ENCODE results near the gene OPRD1.

The OPRD1 gene

DNA sequence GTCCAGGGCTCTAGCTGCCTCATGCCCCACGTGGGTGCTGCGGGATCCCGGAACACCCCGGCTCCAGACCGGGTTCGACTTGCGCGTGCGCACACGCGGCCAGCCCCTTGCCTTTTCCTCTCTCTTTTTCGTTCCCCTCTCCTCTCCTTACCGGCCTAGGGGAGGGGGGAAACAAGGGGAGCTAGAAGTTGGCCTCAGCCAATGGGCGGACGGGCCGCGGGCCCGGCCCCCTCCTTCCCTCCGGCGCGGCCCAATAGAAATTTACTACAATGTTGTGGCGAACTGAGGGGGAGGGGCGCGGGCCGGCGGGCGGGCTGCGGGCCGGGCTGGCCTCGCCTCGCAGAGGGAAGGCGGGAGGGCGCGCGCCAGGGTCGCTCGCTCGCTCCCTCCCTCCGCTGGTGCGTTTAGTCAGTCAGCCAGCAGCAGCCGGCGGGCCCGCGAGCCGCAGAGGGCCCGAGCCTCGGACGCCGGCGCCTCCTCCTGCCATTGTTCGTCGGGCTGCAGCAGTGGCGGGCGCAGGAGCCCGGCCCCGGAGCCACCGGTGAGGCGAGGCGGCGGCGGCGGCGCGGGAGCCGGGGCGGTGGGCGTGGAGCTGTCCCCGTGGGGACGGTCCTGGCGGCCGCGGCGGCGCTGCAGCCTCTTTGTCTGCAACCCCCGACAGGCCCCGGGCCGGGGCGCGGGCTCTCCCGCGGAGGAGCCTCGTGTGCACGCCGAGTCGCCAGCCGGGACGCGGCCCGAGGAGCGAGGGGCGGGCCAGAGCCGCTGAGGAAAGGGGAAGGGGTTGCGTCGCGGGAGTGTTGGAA lies 102.5 kb downstream of the OPRD1 start, which contains the start of gene EPB41:
EPB41 (plus strand) TSS at position 342 of the 803 bp plus-strand sequence. CDS start 72,869 bp downstream, outside the sequence.
- DNase-seq: peak; percentile 95

DNA sequence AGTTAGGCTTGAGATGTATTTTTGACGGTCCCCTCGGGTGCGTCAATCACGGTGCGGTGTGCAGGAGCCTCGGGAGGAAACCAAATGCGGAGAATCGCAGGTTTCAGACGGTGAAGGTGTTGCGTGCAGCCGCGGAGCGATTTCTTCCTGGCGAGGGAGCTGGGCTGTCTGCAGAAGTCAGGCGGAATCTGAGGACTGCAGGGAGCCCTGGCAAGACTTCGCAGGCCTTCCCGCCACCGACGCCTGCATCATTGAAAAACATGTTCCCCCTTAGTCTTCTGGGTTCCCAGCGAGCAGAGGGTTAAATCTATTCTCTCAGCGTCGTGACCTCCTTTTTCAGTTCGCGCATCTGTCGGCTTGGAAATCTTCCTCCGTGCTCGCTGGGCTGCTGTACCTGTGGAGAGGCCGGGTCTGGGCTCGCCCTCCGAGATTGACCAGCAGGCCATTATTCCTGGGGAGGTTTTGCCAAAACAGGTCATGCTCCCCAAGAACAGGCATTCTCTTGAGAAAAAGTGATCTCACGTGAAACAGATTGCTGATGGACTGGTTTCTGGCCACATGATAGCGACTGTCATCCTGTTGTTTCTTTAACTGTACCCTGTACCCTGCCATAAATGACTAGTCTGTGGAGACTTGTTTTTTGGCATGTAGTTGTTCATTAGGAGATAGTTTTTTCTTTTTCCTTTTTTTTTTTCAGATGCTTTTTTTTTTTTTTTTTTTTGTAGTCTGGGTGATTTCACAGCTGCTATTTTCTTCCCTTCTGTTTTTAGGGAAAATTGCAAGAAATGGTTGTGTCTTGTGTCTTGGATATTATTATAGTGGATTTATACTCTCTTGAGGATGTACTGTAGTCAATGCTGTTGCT lies 103.3 kb downstream of the OPRD1 start:
- DNase-seq: peak; percentile 64

DNA sequence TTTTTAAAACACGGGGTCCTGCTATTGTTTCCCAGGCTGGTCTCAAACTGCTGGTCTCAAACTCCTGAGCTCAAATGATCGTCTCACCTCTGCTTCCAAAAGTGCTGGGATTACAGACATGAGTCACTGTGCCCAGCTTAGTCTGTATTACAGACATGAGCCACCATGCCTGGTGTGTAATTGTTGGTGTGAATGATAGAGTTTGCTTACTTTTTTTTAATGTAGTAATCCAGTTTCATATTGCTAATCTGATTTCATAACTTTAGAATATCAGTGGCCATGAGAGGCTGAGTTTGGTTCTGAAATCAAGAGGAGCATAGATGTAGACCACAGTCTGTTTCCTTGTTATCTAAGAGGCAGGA lies 105.8 kb downstream of the OPRD1 start:
- DNase-seq: no peak

Data from activated CD8-positive, alpha-beta memory T cell treated with anti-CD3 and anti-CD28 coated beads, Interleukin-2, amount 50 U/mL, for 48 hours (primary cell).